ENCODE data around the gene PLA2G4B. TPM values are rescaled to one million over a fixed set of nuclear protein-coding genes. Genes with fewer than 3 reads are reported as not detected.

The PLA2G4B gene
- total RNA-seq, 1 donor from 2014 or later: 10.5 TPM

DNA sequence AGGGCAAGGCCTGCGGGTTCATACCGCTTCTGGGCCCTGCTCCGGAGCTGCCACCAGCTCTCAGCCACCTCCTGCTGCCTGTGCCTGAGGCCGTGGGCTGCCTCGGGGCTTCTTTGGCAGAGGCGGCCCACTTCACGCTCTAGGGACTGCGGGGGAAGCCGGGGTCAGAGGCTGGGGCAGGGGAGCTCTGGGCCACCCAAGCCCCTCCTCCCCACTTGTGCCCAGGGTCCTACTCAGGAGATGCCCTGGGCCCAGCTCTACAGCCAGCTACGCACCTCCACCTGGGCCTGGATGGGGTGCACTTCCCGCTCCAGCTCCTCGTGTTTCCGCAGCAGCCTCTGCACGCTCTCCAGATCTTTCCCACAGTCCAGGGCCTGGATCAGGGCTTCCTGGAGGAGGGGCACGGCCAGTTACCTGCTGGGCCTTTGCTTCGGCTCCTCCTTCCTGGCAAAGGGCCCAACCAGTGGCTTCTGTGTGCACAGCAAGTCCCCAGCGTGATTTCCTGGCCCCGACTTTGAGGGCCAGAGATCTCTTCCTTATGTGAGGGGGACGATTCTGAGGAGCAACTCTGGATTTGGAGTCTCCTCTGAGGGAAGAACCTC is 24.0 kb downstream of the PLA2G4B start:
- no peak overlapping the region for H3K4me3 Mint-ChIP-seq (ENCODE audit: low read depth)
- no peaks in the 10 kb centered on the region for H3K9me3 Mint-ChIP-seq
- no peak overlapping the region for H3K27ac Mint-ChIP-seq

GRCh38 chr15:41865490-41866055 is 26.9 kb downstream of the PLA2G4B start:
- peaks cover 2% of the 10 kb centered on the region for H3K4me1 Mint-ChIP-seq (ENCODE audit: low read depth)
- intact Hi-C loops (cut with micrococcal nuclease): no loop called here

More for the DNA sequence above, 24.0 kb downstream of the PLA2G4B start:
- Mint-ChIP-seq H3K4me1 (ENCODE audit: low read depth) (peaks cover 3% of the 10 kb centered on the region), H3K27me3 (ENCODE audit: low read depth) (peaks cover 3% of the 10 kb centered on the region), H3K36me3 (ENCODE audit: low read depth) (no peaks in the 10 kb centered on the region)
- no peak for DNase-seq (ENCODE audit: low spot score)
- intact Hi-C loops (cut with micrococcal nuclease): no loop called here

GRCh38 chr15:41866263-41866703 is 27.6 kb downstream of the PLA2G4B start:
- Mint-ChIP-seq H3K27me3 (ENCODE audit: low read depth) (peaks cover 1% of the 10 kb centered on the region), H3K4me3 (ENCODE audit: low read depth) (no peak overlapping the region), H3K9me3 (no peaks in the 10 kb centered on the region), H3K27ac (no peak overlapping the region), H3K4me1 (ENCODE audit: low read depth) (peaks cover 7% of the 10 kb centered on the region), H3K36me3 (ENCODE audit: low read depth) (no peaks in the 10 kb centered on the region)
- intact Hi-C loops (cut with micrococcal nuclease): no loop called here
- no peak for DNase-seq (ENCODE audit: low spot score)

More at GRCh38 chr15:41865490-41866055, 26.9 kb downstream of the PLA2G4B start:
- Mint-ChIP-seq H3K36me3 (ENCODE audit: low read depth) (no peaks in the 10 kb centered on the region), H3K27me3 (ENCODE audit: low read depth) (peaks cover 1% of the 10 kb centered on the region), H3K4me3 (ENCODE audit: low read depth) (no peak overlapping the region), H3K9me3 (no peaks in the 10 kb centered on the region), H3K27ac (no peak overlapping the region)
- no peak for DNase-seq (ENCODE audit: low spot score)

DNA sequence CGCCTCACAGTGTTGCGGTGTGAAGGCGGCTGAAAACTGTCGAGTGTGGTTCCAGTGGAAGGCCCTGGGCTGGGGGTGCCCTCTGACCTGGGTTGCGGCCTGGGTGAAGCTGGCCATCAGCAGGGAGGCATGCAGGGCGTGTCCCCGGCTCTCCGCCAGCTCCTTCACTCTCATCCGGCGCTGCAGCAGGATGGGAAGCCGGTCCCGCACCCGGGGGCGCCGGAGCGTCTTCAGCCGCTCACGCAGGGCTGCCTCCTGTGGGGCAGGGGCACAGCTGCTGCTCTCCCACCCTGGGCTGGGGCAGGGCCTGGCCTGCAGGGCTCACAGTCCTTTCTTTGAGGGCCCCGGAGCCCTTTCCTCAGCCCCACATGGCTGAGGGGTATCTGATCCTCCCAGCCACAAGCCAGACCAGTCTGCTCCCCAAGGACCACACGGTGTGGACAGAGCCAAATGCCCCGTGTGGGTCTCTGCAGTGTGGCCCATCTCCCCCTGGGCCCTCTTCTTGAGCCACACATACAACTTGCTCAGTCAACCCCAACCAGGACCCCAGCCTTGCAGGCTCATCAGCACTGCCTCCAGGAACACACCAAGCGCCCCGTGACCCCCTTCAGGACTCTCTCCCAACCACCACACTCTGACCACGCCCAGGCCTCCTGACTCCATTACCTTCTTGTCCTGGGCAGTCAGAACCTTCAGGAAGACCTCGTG is 28.4 kb downstream of the PLA2G4B start:
- H3K27me3 Mint-ChIP-seq (ENCODE audit: low read depth): no peaks in the 10 kb centered on the region
- H3K4me3 Mint-ChIP-seq (ENCODE audit: low read depth): no peak overlapping the region
- H3K36me3 Mint-ChIP-seq (ENCODE audit: low read depth): no peaks in the 10 kb centered on the region
- H3K27ac Mint-ChIP-seq: no peak overlapping the region
- DNase-seq (ENCODE audit: low spot score): no peak
- H3K9me3 Mint-ChIP-seq: no peaks in the 10 kb centered on the region
- peaks cover 7% of the 10 kb centered on the region for H3K4me1 Mint-ChIP-seq (ENCODE audit: low read depth)
- intact Hi-C loops (cut with micrococcal nuclease): no loop called here

- Mint-ChIP-seq H3K27me3 (ENCODE audit: low read depth) (no peaks in the 10 kb centered on the region), H3K4me3 (ENCODE audit: low read depth) (no peak overlapping the region), H3K27ac (no peak overlapping the region), H3K36me3 (ENCODE audit: low read depth) (no peaks in the 10 kb centered on the region), H3K4me1 (ENCODE audit: low read depth) (peaks cover 12% of the 10 kb centered on the region), H3K9me3 (no peaks in the 10 kb centered on the region)
- intact Hi-C loops (cut with micrococcal nuclease): no loop called here
- DNase-seq (ENCODE audit: low spot score): no peak
These were observed 29.7 kb downstream of the PLA2G4B start for GRCh38 chr15:41868321-41868720.

GRCh38 chr15:41869770-41870688 is 31.4 kb downstream of the PLA2G4B start:
- Mint-ChIP-seq H3K27me3 (ENCODE audit: low read depth) (no peaks in the 10 kb centered on the region), H3K36me3 (ENCODE audit: low read depth) (no peaks in the 10 kb centered on the region), H3K4me3 (ENCODE audit: low read depth) (no peak overlapping the region)

GRCh38 chr15:41870689-41871081 is 32.0 kb downstream of the PLA2G4B start:
- Mint-ChIP-seq H3K36me3 (ENCODE audit: low read depth) (no peaks in the 10 kb centered on the region), H3K9me3 (no peaks in the 10 kb centered on the region), H3K4me1 (ENCODE audit: low read depth) (peaks cover 12% of the 10 kb centered on the region), H3K4me3 (ENCODE audit: low read depth) (no peak overlapping the region), H3K27me3 (ENCODE audit: low read depth) (no peaks in the 10 kb centered on the region), H3K27ac (peak overlapping the region; percentile 73)
- DNase-seq (ENCODE audit: low spot score): peak; percentile 26
- intact Hi-C loops (cut with micrococcal nuclease): no loop called here

More at GRCh38 chr15:41869770-41870688, 31.4 kb downstream of the PLA2G4B start:
- Mint-ChIP-seq H3K4me1 (ENCODE audit: low read depth) (peaks cover 12% of the 10 kb centered on the region), H3K27ac (peak overlapping the region; percentile 73), H3K9me3 (no peaks in the 10 kb centered on the region)
- intact Hi-C loops (cut with micrococcal nuclease): no loop called here
- DNase-seq (ENCODE audit: low spot score): no peak

DNA sequence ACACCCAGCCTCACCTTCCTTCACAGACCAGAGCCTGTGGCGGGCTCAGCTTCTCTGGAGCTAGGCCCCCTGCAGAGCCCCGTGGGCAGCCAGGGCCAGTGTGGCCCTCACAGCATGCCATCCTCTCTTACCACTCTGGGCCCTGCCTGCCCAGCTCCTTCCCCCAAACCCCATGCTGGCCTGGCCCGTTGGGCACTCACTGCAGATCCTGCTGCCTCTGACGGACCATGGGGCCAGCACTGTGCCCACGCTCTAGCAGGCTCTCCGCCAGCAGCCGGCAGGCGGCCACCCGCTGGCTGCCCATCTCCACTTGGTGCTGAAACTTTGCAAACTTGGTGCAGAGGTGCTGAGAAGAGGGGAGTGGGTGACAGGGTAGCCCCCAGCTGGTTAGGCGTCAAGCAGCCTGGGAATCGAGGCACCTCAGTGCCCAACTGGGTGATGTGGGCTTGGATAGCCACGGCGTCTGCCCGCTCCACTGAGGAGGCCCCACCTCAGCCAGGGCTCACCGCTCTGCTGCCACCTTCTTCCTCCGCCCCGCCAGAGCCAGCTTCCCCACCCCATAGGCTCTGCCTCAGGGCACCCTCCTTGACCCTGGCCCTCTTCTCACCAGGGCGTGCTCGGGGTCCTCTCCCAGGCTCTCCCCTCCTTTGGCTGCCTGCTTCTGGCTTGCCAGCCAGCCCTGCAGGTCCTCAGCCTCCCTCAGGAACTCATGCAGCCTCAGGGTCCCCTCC is 32.7 kb downstream of the PLA2G4B start:
- no peak overlapping the region for H3K4me3 Mint-ChIP-seq (ENCODE audit: low read depth)
- peak overlapping the region; percentile 73 for H3K27ac Mint-ChIP-seq
- intact Hi-C loops (cut with micrococcal nuclease): no loop called here
- no peaks in the 10 kb centered on the region for H3K9me3 Mint-ChIP-seq
- no peaks in the 10 kb centered on the region for H3K27me3 Mint-ChIP-seq (ENCODE audit: low read depth)
- no peak for DNase-seq (ENCODE audit: low spot score)
- no peaks in the 10 kb centered on the region for H3K36me3 Mint-ChIP-seq (ENCODE audit: low read depth)
- H3K4me1 Mint-ChIP-seq (ENCODE audit: low read depth): peaks cover 12% of the 10 kb centered on the region

- H3K27me3 Mint-ChIP-seq (ENCODE audit: low read depth): no peaks in the 10 kb centered on the region
- no peak for DNase-seq (ENCODE audit: low spot score)
- no peaks in the 10 kb centered on the region for H3K9me3 Mint-ChIP-seq
- H3K36me3 Mint-ChIP-seq (ENCODE audit: low read depth): no peaks in the 10 kb centered on the region
- no peak overlapping the region for H3K4me3 Mint-ChIP-seq (ENCODE audit: low read depth)
- H3K27ac Mint-ChIP-seq: no peak overlapping the region
- H3K4me1 Mint-ChIP-seq (ENCODE audit: low read depth): peaks cover 12% of the 10 kb centered on the region
- intact Hi-C loops (cut with micrococcal nuclease): no loop called here
These were observed 33.6 kb downstream of the PLA2G4B start for GRCh38 chr15:41872166-41872747.

- no peak for DNase-seq (ENCODE audit: low spot score)
- intact Hi-C loops (cut with micrococcal nuclease): no loop called here
- H3K4me1 Mint-ChIP-seq (ENCODE audit: low read depth): peaks cover 12% of the 10 kb centered on the region
- H3K9me3 Mint-ChIP-seq: no peaks in the 10 kb centered on the region
- no peaks in the 10 kb centered on the region for H3K27me3 Mint-ChIP-seq (ENCODE audit: low read depth)
- no peaks in the 10 kb centered on the region for H3K36me3 Mint-ChIP-seq (ENCODE audit: low read depth)
- no peak overlapping the region for H3K4me3 Mint-ChIP-seq (ENCODE audit: low read depth)
- no peak overlapping the region for H3K27ac Mint-ChIP-seq
These were observed 35.1 kb downstream of the PLA2G4B start for GRCh38 chr15:41873711-41874110.

DNA sequence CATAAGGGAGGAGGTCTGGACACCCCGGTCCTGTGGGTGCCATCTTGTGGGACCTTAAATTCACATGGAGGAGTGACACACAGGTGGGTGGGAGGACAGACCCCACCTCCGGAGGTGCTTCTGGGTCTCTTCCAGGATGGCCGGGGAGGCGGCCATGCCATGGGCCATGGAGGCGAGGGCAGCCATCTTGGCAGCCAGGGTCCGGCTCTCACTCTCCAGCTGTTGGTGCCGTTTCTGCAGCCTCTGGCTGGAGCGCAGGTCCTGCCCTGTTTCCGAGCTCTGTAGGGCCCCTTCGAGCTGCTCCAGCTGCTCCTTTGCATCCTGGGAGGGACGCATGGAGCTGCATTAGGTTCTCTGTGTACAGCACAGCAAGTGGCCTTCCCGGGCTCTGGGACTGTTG is 36.1 kb downstream of the PLA2G4B start:
- H3K36me3 Mint-ChIP-seq (ENCODE audit: low read depth): no peaks in the 10 kb centered on the region
- no peaks in the 10 kb centered on the region for H3K9me3 Mint-ChIP-seq
- H3K4me1 Mint-ChIP-seq (ENCODE audit: low read depth): peaks cover 12% of the 10 kb centered on the region
- peaks cover 1% of the 10 kb centered on the region for H3K27me3 Mint-ChIP-seq (ENCODE audit: low read depth)
- DNase-seq (ENCODE audit: low spot score): no peak
- no peak overlapping the region for H3K4me3 Mint-ChIP-seq (ENCODE audit: low read depth)
- intact Hi-C loops (cut with micrococcal nuclease): no loop called here
- H3K27ac Mint-ChIP-seq: no peak overlapping the region

DNA sequence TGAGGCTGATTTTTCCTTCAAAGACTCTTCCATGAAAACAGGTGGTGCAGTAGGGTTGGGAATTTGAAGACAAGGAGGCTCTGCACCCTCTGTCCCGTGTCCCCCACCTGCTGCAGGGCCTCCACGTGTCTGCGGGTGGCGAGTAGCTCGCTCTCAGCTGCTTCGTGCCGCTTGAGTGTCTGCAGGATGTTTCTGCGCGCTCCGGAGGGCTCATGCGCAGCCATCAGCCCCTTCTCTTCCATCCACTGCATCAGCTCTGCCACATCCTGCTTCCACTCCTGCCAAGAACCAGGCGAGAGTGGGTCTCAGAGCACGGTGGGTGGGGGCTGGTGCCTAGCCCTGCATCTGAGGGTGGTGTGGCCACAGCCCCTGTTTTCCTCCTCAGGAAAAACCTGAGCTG is 37.4 kb downstream of the PLA2G4B start:
- Mint-ChIP-seq H3K4me1 (ENCODE audit: low read depth) (peaks cover 6% of the 10 kb centered on the region), H3K27ac (no peak overlapping the region), H3K27me3 (ENCODE audit: low read depth) (peaks cover 8% of the 10 kb centered on the region), H3K36me3 (ENCODE audit: low read depth) (no peaks in the 10 kb centered on the region), H3K4me3 (ENCODE audit: low read depth) (no peak overlapping the region), H3K9me3 (no peaks in the 10 kb centered on the region)
- DNase-seq (ENCODE audit: low spot score): no peak
- intact Hi-C loops (cut with micrococcal nuclease): no loop called here

Measured in activated T-helper 2 cell treated with anti-CD3 and anti-CD28 coated beads, Interferon-gamma antibody, Interleukin-2, Interleukin-4, amounts not matched to agents 10 μg/mL and 5 μg/mL and 100 μg/mL, durations not matched to agents 14 hours and 24 hours and 36 hours (primary cell).